HepG2 (cell line): Measurements from ENCODE around the gene DDI2. TPM values are rescaled to one million over a fixed set of nuclear protein-coding genes. Genes with fewer than 3 reads are reported as not detected.

Experiments
- DR1 ChIP-seq: sonication (generic); formaldehyde crosslinking; IDR thresholded peaks from 2 replicates; pipeline ENCODE4 v1.8.0; 2021; ENCODE audit warnings: mild to moderate bottlenecking, missing genetic modification reagents, inconsistent platforms
- EHMT2 ChIP-seq: fragments of 200-600 bp; sonication (generic); IDR thresholded peaks from 2 replicates; pipeline ENCODE4 v1.7.0; 2017; ENCODE audit warnings: antibody characterized with exemption, low read depth, low read length, borderline replicate concordance
- FOXO1 ChIP-seq: sonication (generic); formaldehyde crosslinking; IDR thresholded peaks from 2 replicates; pipeline ENCODE4 v1.4.0; 2020; ENCODE audit warnings: missing genetic modification reagents
- GATA4 ChIP-seq: sonication (generic); IDR thresholded peaks from 2 replicates; pipeline ENCODE4 v1.6.1; 2016; ENCODE audit warnings: antibody characterized with exemption, low read depth, borderline replicate concordance
- GATAD1 ChIP-seq: IDR thresholded peaks from 2 replicates; pipeline ENCODE4 v1.6.1; 2016; ENCODE audit warnings: missing genetic modification reagents, missing compliant biosample characterization
- MEIS2 ChIP-seq: sonication (generic); formaldehyde crosslinking; IDR thresholded peaks from 2 replicates; pipeline ENCODE4 v1.9.0; 2021; ENCODE audit warnings: mild to moderate bottlenecking, missing genetic modification reagents
- POLR2AphosphoS5 ChIP-seq: IDR thresholded peaks from 2 replicates; pipeline ENCODE4 v1.6.1; 2012; ENCODE audit warnings: low read depth, low read length
- RFX1 ChIP-seq: fragments of 450-650 bp; IDR thresholded peaks from 2 replicates; pipeline ENCODE4 v1.6.1; 2017
- SAP130 ChIP-seq: IDR thresholded peaks from 2 replicates; pipeline ENCODE4 v1.6.1; 2016; ENCODE audit warnings: low read depth
- SNAI1 ChIP-seq: sonication (generic); formaldehyde crosslinking; IDR thresholded peaks from 2 replicates; pipeline ENCODE4 v1.5.0; 2020; ENCODE audit warnings: mild to moderate bottlenecking, missing genetic modification reagents, borderline replicate concordance
- SNRNP70 ChIP-seq: fragments of 200-400 bp; formaldehyde crosslinking; IDR thresholded peaks from 2 replicates; pipeline ENCODE4 v1.6.1; 2017; ENCODE audit warnings: mild to moderate bottlenecking, low read depth, low read length, moderate library complexity
- THRA ChIP-seq: sonication (generic); formaldehyde crosslinking; IDR thresholded peaks from 2 replicates; pipeline ENCODE4 v1.4.0; 2020; ENCODE audit warnings: missing genetic modification reagents, borderline replicate concordance
- ZBTB25 ChIP-seq: IDR thresholded peaks from 2 replicates; pipeline ENCODE4 v1.6.1; 2018; ENCODE audit warnings: missing genetic modification reagents
- ZNF143 ChIP-seq: sonication (generic); formaldehyde crosslinking; IDR thresholded peaks from 2 replicates; pipeline ENCODE4 v1.4.0; 2020; ENCODE audit warnings: missing genetic modification reagents
- ZNF329 ChIP-seq: sonication (generic); formaldehyde crosslinking; IDR thresholded peaks from 2 replicates; pipeline ENCODE4 v1.9.0; 2021; ENCODE audit warnings: low read depth, mild to moderate bottlenecking, missing genetic modification reagents
- ZNF501 ChIP-seq: sonication (generic); formaldehyde crosslinking; IDR thresholded peaks from 2 replicates; pipeline ENCODE4 v1.5.1; 2020; ENCODE audit warnings: mild to moderate bottlenecking, moderate library complexity, missing genetic modification reagents
- ZNF564 ChIP-seq: sonication (generic); formaldehyde crosslinking; IDR thresholded peaks from 2 replicates; pipeline ENCODE4 v1.8.1; 2023; ENCODE audit warnings: mild to moderate bottlenecking, missing genetic modification reagents
- ZNF761 ChIP-seq: sonication (generic); formaldehyde crosslinking; conservative IDR thresholded peaks from 2 replicates; pipeline ENCODE4 v1.4.0; 2020; ENCODE audit warnings: mild to moderate bottlenecking, missing genetic modification reagents
- ZNF772 ChIP-seq: sonication (generic); formaldehyde crosslinking; IDR thresholded peaks from 2 replicates; pipeline ENCODE4 v1.5.0; 2020; ENCODE audit warnings: mild to moderate bottlenecking, missing genetic modification reagents
- ZNF776 ChIP-seq: sonication (generic); formaldehyde crosslinking; IDR thresholded peaks from 2 replicates; pipeline ENCODE4 v1.4.0; 2020; ENCODE audit warnings: mild to moderate bottlenecking, missing genetic modification reagents
- ZNF841 ChIP-seq: sonication (generic); formaldehyde crosslinking; IDR thresholded peaks from 2 replicates; pipeline ENCODE4 v1.8.1; 2023; ENCODE audit warnings: missing genetic modification reagents, borderline replicate concordance
- ZSCAN25 ChIP-seq: sonication (generic); formaldehyde crosslinking; IDR thresholded peaks from 2 replicates; pipeline ENCODE4 v1.8.0; 2022; ENCODE audit warnings: mild to moderate bottlenecking, missing genetic modification reagents
- polyA plus RNA-seq, 8 experiments: library from polyadenylated mRNA; depleted of rRNA in 3 of 8; stranded (reverse) in 7 of 8; unstranded in 1 of 8; fragments of >200 nt; fragmentation: Illumina TruSeq in 4 of 8; extraction: Trizol in 4 of 8; gene quantifications; 2 replicates each; pipeline versions ENCODE4 v1.2.1 to v1.2.3, GENCODE V29; 2011 to 2016; ENCODE audit warnings: low read depth in 4 of 8, missing spikeins in 1 of 8, mixed read lengths in 1 of 8; ENCODE audit not compliant: insufficient read depth in 1 of 8
- total RNA-seq, 5 experiments: library from RNA; depleted of rRNA; stranded (reverse); fragments of >200 nt; fragmentation: Illumina TruSeq; extraction: Trizol; gene quantifications; 2 replicates each; pipeline ENCODE4 v1.2.3, GENCODE V29; 2016; ENCODE audit warnings: low read depth in 1 of 5
- TF ChIP-seq, protein P1 (sequence below): conservative IDR thresholded peaks from 2 replicates; pipeline ENCODE4 v1.6.1; 2018; ENCODE audit warnings: missing genetic modification reagents
- TF ChIP-seq, protein P2 (sequence below): IDR thresholded peaks from 2 replicates; pipeline ENCODE4 v1.6.1; 2016; ENCODE audit warnings: missing compliant biosample characterization, missing genetic modification reagents, borderline replicate concordance

DDI2 gene
- total and polyA plus RNA-seq, 2 of the 13 experiments (the other 11 are each of a cell fraction or from before 2014, with no cell fraction given), result 8.5 to 25.7 TPM

DNA sequence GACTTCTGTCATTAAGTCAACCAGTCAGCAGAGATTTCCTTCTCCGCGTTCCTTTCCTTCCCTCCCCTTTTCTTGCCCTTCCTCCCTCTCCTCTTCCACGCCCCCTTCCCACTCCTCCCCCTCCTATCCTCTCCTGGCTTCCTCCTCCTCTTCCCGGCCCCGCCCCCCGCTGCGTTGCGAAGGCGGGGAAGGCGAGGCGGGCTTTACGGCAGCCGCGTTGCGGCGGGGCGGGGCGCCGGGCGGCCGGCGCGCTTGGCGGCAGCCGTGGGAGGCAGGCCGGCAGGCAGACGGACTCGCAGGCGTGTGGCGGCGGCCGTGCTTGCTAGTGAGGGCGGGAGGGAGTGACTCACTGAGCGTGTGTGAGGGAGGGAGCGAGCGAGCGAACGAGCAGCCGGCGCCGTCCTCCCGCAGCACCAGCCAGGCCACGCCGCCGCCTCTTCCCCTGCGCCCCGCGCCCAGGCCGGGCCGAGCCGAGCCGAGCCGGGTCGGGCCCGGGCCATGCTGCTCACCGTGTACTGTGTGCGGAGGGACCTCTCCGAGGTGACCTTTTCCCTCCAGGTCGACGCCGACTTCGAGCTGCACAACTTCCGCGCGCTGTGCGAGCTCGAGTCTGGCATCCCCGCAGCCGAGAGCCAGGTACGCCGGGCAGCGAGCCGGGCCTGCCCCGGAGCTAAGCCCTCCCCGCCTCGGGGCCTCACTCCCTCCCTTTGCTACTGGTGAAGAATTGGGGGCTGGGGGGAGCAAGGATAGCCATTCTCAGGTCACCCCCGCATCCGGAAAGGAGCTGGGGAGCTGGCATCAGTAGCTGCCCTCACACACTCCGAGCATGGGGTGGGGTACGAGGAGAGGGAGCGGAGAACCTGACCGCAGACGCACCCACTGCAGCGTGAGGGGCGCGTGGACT, at the start of gene DDI2 (continued):
- no peak for TF ChIP-seq ZNF143 (CRISPR knock-in tag)
- TF ChIP-seq GATAD1 (CRISPR knock-in tag), result peak; percentile 28; the same call in 1 of the 2 replicates
- TF ChIP-seq RFX1, result peak; percentile 31; the same call in 1 of the 2 replicates
- TF ChIP-seq DR1, result peak; percentile 54; the same call in 1 of the 2 replicates
- peak; percentile 61; the same call in 1 of the 2 replicates for TF ChIP-seq ZSCAN25 (CRISPR knock-in tag)
- TF ChIP-seq ZNF501, result peak; percentile 54; the same call in 1 of the 2 replicates
- TF ChIP-seq SAP130 (CRISPR knock-in tag), result peak; percentile 83
- TF ChIP-seq ZNF841 (CRISPR knock-in tag), result 0 out of 2 replicates have a peak, but pooled peaks have one; percentile 69
- peak; percentile 77 for TF ChIP-seq POLR2AphosphoS5
- TF ChIP-seq ZNF776 (CRISPR knock-in tag), result peak; percentile 90; the same call in 1 of the 2 replicates
- TF ChIP-seq EHMT2, result no peak
- 0 out of 2 replicates have a peak, but pooled peaks have one; percentile 10 for TF ChIP-seq GATA4
- TF ChIP-seq ZNF329 (CRISPR knock-in tag), result peak; percentile 88
- TF ChIP-seq ZNF564 (CRISPR knock-in tag), result no peak; the same call in 1 of the 2 replicates
- TF ChIP-seq, protein P1, sequence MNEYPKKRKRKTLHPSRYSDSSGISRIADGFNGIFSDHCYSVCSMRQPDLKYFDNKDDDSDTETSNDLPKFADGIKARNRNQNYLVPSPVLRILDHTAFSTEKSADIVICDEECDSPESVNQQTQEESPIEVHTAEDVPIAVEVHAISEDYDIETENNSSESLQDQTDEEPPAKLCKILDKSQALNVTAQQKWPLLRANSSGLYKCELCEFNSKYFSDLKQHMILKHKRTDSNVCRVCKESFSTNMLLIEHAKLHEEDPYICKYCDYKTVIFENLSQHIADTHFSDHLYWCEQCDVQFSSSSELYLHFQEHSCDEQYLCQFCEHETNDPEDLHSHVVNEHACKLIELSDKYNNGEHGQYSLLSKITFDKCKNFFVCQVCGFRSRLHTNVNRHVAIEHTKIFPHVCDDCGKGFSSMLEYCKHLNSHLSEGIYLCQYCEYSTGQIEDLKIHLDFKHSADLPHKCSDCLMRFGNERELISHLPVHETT (CRISPR knock-in tag), result 0 out of 2 replicates have a peak, but pooled peaks have one; percentile 2
- TF ChIP-seq THRA (CRISPR knock-in tag), result 0 out of 2 replicates have a peak, but pooled peaks have one; percentile 9
- TF ChIP-seq SNAI1 (CRISPR knock-in tag), result peak; percentile 76; the same call in 1 of the 2 replicates
- TF ChIP-seq, protein P2, sequence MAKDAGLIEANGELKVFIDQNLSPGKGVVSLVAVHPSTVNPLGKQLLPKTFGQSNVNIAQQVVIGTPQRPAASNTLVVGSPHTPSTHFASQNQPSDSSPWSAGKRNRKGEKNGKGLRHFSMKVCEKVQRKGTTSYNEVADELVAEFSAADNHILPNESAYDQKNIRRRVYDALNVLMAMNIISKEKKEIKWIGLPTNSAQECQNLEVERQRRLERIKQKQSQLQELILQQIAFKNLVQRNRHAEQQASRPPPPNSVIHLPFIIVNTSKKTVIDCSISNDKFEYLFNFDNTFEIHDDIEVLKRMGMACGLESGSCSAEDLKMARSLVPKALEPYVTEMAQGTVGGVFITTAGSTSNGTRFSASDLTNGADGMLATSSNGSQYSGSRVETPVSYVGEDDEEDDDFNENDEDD, result peak; percentile 74; the same call in 1 of the 2 replicates
- TF ChIP-seq SNRNP70, result no peak
- TF ChIP-seq MEIS2, result peak; percentile 93
- peak; percentile 17; the same call in 1 of the 2 replicates for TF ChIP-seq FOXO1 (CRISPR knock-in tag)
- TF ChIP-seq ZNF772 (CRISPR knock-in tag), result peak; percentile 61; the same call in 1 of the 2 replicates
- peak; percentile 53; the same call in 1 of the 2 replicates for TF ChIP-seq ZNF761 (CRISPR knock-in tag)
- TF ChIP-seq ZBTB25, result peak; percentile 17; the same call in 1 of the 2 replicates
